Kidney (tissue), 14 donors: ENCODE results near the gene AUTS2. TPM values are rescaled to one million over a fixed set of nuclear protein-coding genes. Genes with fewer than 3 reads are reported as not detected.
A peak's percentile ranks its signal among the peaks of the same experiment; 100 is the strongest.

Experiments used
- DNase-seq, 5 donors: peaks; one replicate each; pipeline ENCODE4 v3.0.0-alpha.2; 2013 to 2020
- FAIRE-seq: peaks from 2 replicates; lab custom pipeline; 2012; peaks lifted over from hg19 to GRCh38; lab: Jason Lieb, UNC
- H3K27ac ChIP-seq, 2 donors: one replicate each; pipeline ENCODE4 v1.7.0; 2013; ENCODE audit warnings: low read depth in 2 of 2, low read length in 2 of 2, inconsistent platforms in 1 of 2
- H3K27me3 ChIP-seq: one replicate; pipeline ENCODE4 v1.7.1; 2013; ENCODE audit warnings: low read length, inconsistent platforms; ENCODE audit not compliant: control insufficient read depth, insufficient read depth
- H3K36me3 ChIP-seq, 3 donors: one replicate each; pipeline versions ENCODE4 v1.7.0 to v1.7.1; 2013; ENCODE audit warnings: low read length in 3 of 3, control low read depth in 1 of 3, inconsistent platforms in 1 of 3; ENCODE audit not compliant: insufficient read depth in 3 of 3, control insufficient read depth in 2 of 3
- H3K4me1 ChIP-seq, 3 donors: one replicate each; pipeline versions ENCODE4 v1.7.0 to v1.7.1; 2013; ENCODE audit warnings: low read length in 3 of 3, inconsistent platforms in 1 of 3, low read depth in 1 of 3; ENCODE audit not compliant: control insufficient read depth in 2 of 3, insufficient read depth in 2 of 3
- H3K4me3 ChIP-seq, 3 donors: one replicate each; pipeline versions ENCODE4 v1.7.0 to v1.8.1; 2013; ENCODE audit warnings: low read length in 3 of 3, control low read depth in 1 of 3, inconsistent platforms in 1 of 3
- H3K9ac ChIP-seq, 3 donors: one replicate each; pipeline versions ENCODE4 v1.7.0 to v1.7.1; 2013; ENCODE audit warnings: low read length in 3 of 3, control low read depth in 1 of 3, inconsistent platforms in 1 of 3
- H3K9me3 ChIP-seq, 3 donors: one replicate each; pipeline versions ENCODE4 v1.7.0 to v1.7.1; 2013; ENCODE audit warnings: low read length in 3 of 3, control low read depth in 1 of 3, inconsistent platforms in 1 of 3; ENCODE audit not compliant: control insufficient read depth in 2 of 3, insufficient read depth in 1 of 3
- CTCF ChIP-seq: IDR thresholded peaks from 3 replicates; pipeline ENCODE4 v1.5.1; 2012; ENCODE audit warnings: mild to moderate bottlenecking, moderate library complexity, borderline replicate concordance; ENCODE audit not compliant: insufficient read depth; ENCODE audit errors: extremely low read depth
- intact Hi-C: fragments of 100-400 bp; cut with DNase I; formaldehyde crosslinking; loops from one replicate; pipeline ENCODE4 v1.11.1; 2022
- polyA plus RNA-seq: library from polyadenylated mRNA; stranded (reverse); fragments of 350-450 nt; fragmentation: Illumina TruSeq; extraction: RNeasy Lipid Tissue Mini Kit (QIAGEN cat#74804); gene quantifications from one replicate; pipeline ENCODE4 v1.2.3, GENCODE V29; 2014; ENCODE audit warnings: low read depth, low replicate concordance; ENCODE audit not compliant: insufficient read depth
- total RNA-seq: library from RNA; stranded (reverse); fragmentation: NEBNext Ultra II Directional; extraction: Animal tissue kit (Norgen Biotek cat#: 25700); gene quantifications from one replicate; pipeline ENCODE4 v1.2.1, GENCODE V29; 2021
- donor health status: control.
- donor health status: control.
- donor health status: control.
- donor health status: control.
- donor health status: control.
- donor health status: DM: yes; HTN: yes; CAD: no.
- donor health status: Normal renal cell carcinoma (clear cell type).

AUTS2 gene
- total and polyA plus RNA-seq, 2 donors from 2014 or later: 5.2 to 33.8 TPM

- DNase-seq (no peak), FAIRE-seq (no peak)
- Histone ChIP-seq H3K27ac (no peak overlapping the region), H3K4me3 (no peak overlapping the region), H3K9ac (no peak overlapping the region), H3K4me1 (peaks cover 2 to 17% (median 9%) of the 10 kb centered on the region in 3 donors), H3K9me3 (no peaks in the 10 kb centered on the region), H3K27me3 (no peaks in the 10 kb centered on the region), H3K36me3 (no peaks in the 10 kb centered on the region)
- TF ChIP-seq CTCF: no peak
- intact Hi-C loops: no loop called here
Observed at GRCh38 chr7:70578131-70578530, 979.9 kb downstream of the AUTS2 start.

GRCh38 chr7:70579397-70580097 lies 981.3 kb downstream of the AUTS2 start:
- intact Hi-C loops: no loop called here
- no peak for TF ChIP-seq CTCF
- H3K27me3 ChIP-seq: no peaks in the 10 kb centered on the region
- H3K36me3 ChIP-seq: no peaks in the 10 kb centered on the region
- FAIRE-seq (no peak), DNase-seq (no peak)
- H3K27ac ChIP-seq: no peak overlapping the region
- H3K9me3 ChIP-seq: no peaks in the 10 kb centered on the region
- H3K9ac ChIP-seq: no peak overlapping the region
- H3K4me3 ChIP-seq: no peak overlapping the region
- H3K4me1 ChIP-seq: peaks cover 0 to 20% (median 8%) of the 10 kb centered on the region in 3 donors

GRCh38 chr7:70580161-70580560 lies 981.9 kb downstream of the AUTS2 start:
- H3K9me3 ChIP-seq: no peaks in the 10 kb centered on the region
- no peaks in the 10 kb centered on the region for H3K36me3 ChIP-seq
- intact Hi-C loops: no loop called here
- DNase-seq (peak in 2 of 5 donors; percentile 46 to 58), FAIRE-seq (no peak)
- peaks cover 0 to 20% (median 7%) of the 10 kb centered on the region in 3 donors for H3K4me1 ChIP-seq
- no peak overlapping the region for H3K27ac ChIP-seq
- H3K9ac ChIP-seq: no peak overlapping the region
- H3K27me3 ChIP-seq: no peaks in the 10 kb centered on the region
- H3K4me3 ChIP-seq: no peak overlapping the region
- TF ChIP-seq CTCF: no peak
